GM12878 (cell line): ENCODE results near the gene KRT10. TPM values are rescaled to one million over a fixed set of nuclear protein-coding genes. Genes with fewer than 3 reads are reported as not detected.

Experiments
- ATAC-seq: fragments of 200-7000 bp; cut with Tn5 transposase; 3 replicates; pipeline ENCODE4 v1.9.1; 2020; ENCODE audit warnings: mild to moderate bottlenecking, moderate library complexity
- BruUV-seq: library from RNA; stranded (reverse); fragments of 400-500 nt; replicated peaks from 2 replicates; lab custom pipeline; 2021; lab: Mats Ljungman, UMichigan
- CTCF ChIA-PET: fragments of 300-600 bp; sonication (Branson Sonifier 250); formaldehyde crosslinking; extraction: SDS; loops from one replicate; lab custom pipeline; 2021; ENCODE audit warnings: inconsistent platforms; lab: Yijun Ruan, JAX
- POLR2A ChIA-PET: fragments of 350-600 bp; formaldehyde crosslinking; extraction: SDS; loops from one replicate; lab custom pipeline; 2021; ENCODE audit warnings: inconsistent platforms; lab: Charles Lee
- RAD21 ChIA-PET: fragments of 300-600 bp; sonication (Branson Sonifier 250); formaldehyde crosslinking; loops from one replicate; lab custom pipeline; 2023; ENCODE audit warnings: antibody characterized with exemption; ENCODE audit not compliant: unreplicated experiment; lab: Charles Lee
- SMC1A ChIA-PET: fragments of 300-600 bp; sonication (Branson Sonifier 250); formaldehyde crosslinking; loops from one replicate; lab custom pipeline; 2023; ENCODE audit not compliant: unreplicated experiment, uncharacterized antibody; lab: Charles Lee
- DNase-seq: peaks from one replicate; pipeline ENCODE4 v3.0.0-alpha.2; 2011; ENCODE audit warnings: low read depth, low spot score
- FAIRE-seq: peaks from 3 replicates; lab custom pipeline; 2011; peaks lifted over from hg19 to GRCh38; lab: Jason Lieb, UNC
- H2AFZ ChIP-seq: 2 replicates; pipeline ENCODE4 v1.6.0; 2011; ENCODE audit warnings: low read depth, low read length, control low read depth; ENCODE audit not compliant: control insufficient read depth
- H3K27ac ChIP-seq: 2 replicates; pipeline ENCODE4 v1.5.1; 2011; ENCODE audit warnings: control low read depth; ENCODE audit not compliant: control insufficient read depth, insufficient read depth
- H3K27me3 ChIP-seq, 2 experiments: replicated peaks in 1 of 2; 2 replicates each; pipeline versions ENCODE4 v1.6.0 to v1.6.1; 2011; ENCODE audit warnings: low read length in 1 of 2; ENCODE audit not compliant: control insufficient read depth in 2 of 2, insufficient read depth in 2 of 2
- H3K36me3 ChIP-seq, 2 experiments: 2 replicates each; pipeline ENCODE4 v1.5.1; 2011; ENCODE audit warnings: low read length in 1 of 2; ENCODE audit not compliant: control insufficient read depth in 2 of 2, insufficient read depth in 2 of 2
- H3K4me1 ChIP-seq: 2 replicates; pipeline ENCODE4 v1.6.1; 2011; ENCODE audit warnings: mild to moderate bottlenecking, low read length, moderate library complexity, mixed read lengths; ENCODE audit not compliant: control insufficient read depth, insufficient read depth
- H3K4me2 ChIP-seq: 2 replicates; pipeline ENCODE4 v1.6.0; 2011; ENCODE audit warnings: control low read depth; ENCODE audit not compliant: control insufficient read depth, insufficient read depth
- H3K4me3 ChIP-seq: fragments of 200-600 bp; sonication (generic); 2 replicates; pipeline ENCODE4 v1.5.1; 2016
- H3K79me2 ChIP-seq: 2 replicates; pipeline ENCODE4 v1.6.0; 2011; ENCODE audit warnings: low read length; ENCODE audit not compliant: control insufficient read depth, insufficient read depth
- H3K9ac ChIP-seq: 2 replicates; pipeline ENCODE4 v1.8.0; 2011; ENCODE audit warnings: low read length, control low read depth, mixed read lengths; ENCODE audit not compliant: control insufficient read depth, insufficient read depth
- H3K9me3 ChIP-seq: replicated peaks from 3 replicates; pipeline ENCODE4 v1.5.1; 2011; ENCODE audit warnings: mild to moderate bottlenecking, low read length; ENCODE audit not compliant: control insufficient read depth, insufficient read depth
- H4K20me1 ChIP-seq: 2 replicates; pipeline ENCODE4 v1.6.0; 2011; ENCODE audit not compliant: control insufficient read depth, insufficient read depth
- CBX3 ChIP-seq: fragments of 200-600 bp; sonication (generic); IDR thresholded peaks from 2 replicates; pipeline ENCODE4 v1.6.1; 2016; ENCODE audit warnings: low read depth, borderline replicate concordance
- JUNB ChIP-seq: IDR thresholded peaks from 2 replicates; pipeline ENCODE4 v1.6.1; 2016; ENCODE audit warnings: antibody characterized with exemption, mild to moderate bottlenecking
- NBN ChIP-seq: fragments of 450-650 bp; IDR thresholded peaks from 2 replicates; pipeline ENCODE4 v1.6.1; 2016
- ZBTB40 ChIP-seq: fragments of 450-650 bp; IDR thresholded peaks from 2 replicates; pipeline ENCODE4 v1.6.1; 2016; ENCODE audit warnings: mild to moderate bottlenecking, moderate library complexity, borderline replicate concordance
- ZNF217 ChIP-seq: fragments of 450-650 bp; IDR thresholded peaks from 2 replicates; pipeline ENCODE4 v1.6.1; 2017; ENCODE audit warnings: antibody characterized with exemption, mild to moderate bottlenecking
- WGBS: methylation state at CpG from one replicate; pipeline ENCODE4 v1.1.6; 2016; ENCODE audit warnings: low lambda C conversion rate; ENCODE audit not compliant: insufficient replicate concordance, insufficient coverage; ENCODE audit errors: missing lambda C conversion rate; 5-methylcytosine and 5-hydroxymethylcytosine counted together
- in situ Hi-C: fragments of 300-500 bp; cut with MboI; formaldehyde crosslinking; loops from 9 replicates; pipeline ENCODE4 v1.14.3; 2018; ENCODE audit warnings: mixed read lengths
- intact Hi-C: fragments of 100-400 bp; cut with micrococcal nuclease; formaldehyde crosslinking; loops from one replicate; pipeline ENCODE4 v1.14.2; 2022; ENCODE audit not compliant: unreplicated experiment
- polyA plus RNA-seq, 11 experiments: library from polyadenylated mRNA; depleted of rRNA in 4 of 11; unstranded in 6 of 11; stranded (reverse) in 5 of 11; fragments of >200 nt; fragmentation: Nextera tagmentation in 4 of 11; fragmentation: Illumina TruSeq in 1 of 11; extraction: Ambion mirVana in 4 of 11; extraction: Trizol in 1 of 11; gene quantifications; 1 replicate in 1 of 11; 2 replicates in 10 of 11; pipeline versions ENCODE4 v1.2.1 to v1.2.3, GENCODE V29; 2011 to 2016; ENCODE audit warnings: inconsistent platforms in 2 of 11, missing spikeins in 2 of 11, low read depth in 1 of 11
- total RNA-seq, 4 experiments: library from RNA; depleted of rRNA in 3 of 4; stranded (reverse); fragments of >200 nt in 3 of 4; fragmentation: Illumina TruSeq in 1 of 4; extraction: Trizol in 1 of 4; gene quantifications; 2 replicates each; pipeline versions ENCODE4 v1.2.1 to v1.2.3, GENCODE V29; 2013 to 2021

Gene KRT10
- total and polyA plus RNA-seq, 10 of the 15 experiments (the other 5 are each of a cell fraction or from before 2014, with no cell fraction given): 10.8 to 98.5 (median 23.9) TPM

DNA sequence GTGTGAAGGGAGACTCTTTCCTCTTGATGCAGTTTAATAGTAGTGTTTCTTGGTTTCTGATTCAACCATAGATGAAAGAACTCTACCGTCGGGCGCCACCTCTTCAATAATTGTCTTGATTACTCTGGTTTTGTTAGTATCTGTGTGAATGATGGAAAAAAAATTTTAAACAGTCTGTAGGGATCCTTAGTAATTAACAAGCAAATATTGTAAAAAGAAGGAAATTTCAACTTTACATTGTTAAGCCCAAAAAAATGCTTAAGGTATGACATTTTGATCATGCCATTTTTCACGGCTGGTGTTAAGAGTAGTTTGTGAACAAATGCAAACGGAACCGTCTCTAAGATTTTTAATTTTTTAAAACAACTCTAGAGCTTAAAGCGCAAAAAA lies 4.1 kb downstream of the KRT10 start:
- TF ChIP-seq NBN: peak; percentile 25; the same call in 1 of the 2 replicates
- TF ChIP-seq JUNB: 0 out of 2 replicates have a peak, but pooled peaks have one; percentile 13
- TF ChIP-seq ZBTB40: peak; percentile 58; the same call in 1 of the 2 replicates
- TF ChIP-seq ZNF217: no peak
- no peak for TF ChIP-seq CBX3
- CTCF ChIA-PET: interaction anchor here (0.7 to 3.5 kb wide), 11 partner anchors 11 to 849 kb away, joined by 3 to 14 read pairs (median 4); no protein-coding TSS in a partner anchor
- WGBS: 0% methylated on average over 7 of the region's 7 CpGs
- peak overlapping the region; percentile 56 for H3K4me2 ChIP-seq
- no peaks in the 10 kb centered on the region for H3K27me3 ChIP-seq
- peaks cover 0 to 7% of the 10 kb centered on the region in 2 experiments; a peak in 2 of 4 replicates for H3K36me3 ChIP-seq
- POLR2A ChIA-PET: interaction anchor here (0.6 to 1.2 kb wide), 11 partner anchors 9 to 1226 kb away, joined by 3 to 7 read pairs (median 4); partner anchors contain the start of gene EIF1
- no peaks in the 10 kb centered on the region for H4K20me1 ChIP-seq
- peaks cover 5% of the 10 kb centered on the region for H3K79me2 ChIP-seq
- peak overlapping the region; percentile 61 for H2AFZ ChIP-seq
- H3K4me1 ChIP-seq: peaks cover 11% of the 10 kb centered on the region
- RAD21 ChIA-PET: interaction anchor here (0.8 to 2.0 kb wide), 13 partner anchors 15 to 830 kb away, joined by 3 to 9 read pairs (median 5); partner anchors contain the start of gene SMARCE1
- FAIRE-seq: no peak
- H3K4me3 ChIP-seq: peak overlapping the region; percentile 72
- peak overlapping the region; percentile 76 for H3K27ac ChIP-seq
- intact Hi-C loops (no loop called here), in situ Hi-C loops (no loop called here)
- SMC1A ChIA-PET: interaction anchor here (0.7 to 2.6 kb wide), 6 partner anchors 12 to 257 kb away, joined by 3 to 13 read pairs (median 4); no protein-coding TSS in a partner anchor
- BruUV-seq: TSS peak; percentile 95
- H3K9ac ChIP-seq: peak overlapping the region; percentile 79
- no peak for DNase-seq
- peak; percentile 28; the same call in 2 of the 3 replicates for ATAC-seq
- no peaks in the 10 kb centered on the region for H3K9me3 ChIP-seq
